HEK293 (cell line): ENCODE data around the gene TEX30.

Experiments
- SETDB1 ChIP-seq: IDR thresholded peaks from one replicate; pipeline ENCODE4 v1.6.1; 2017; ENCODE audit warnings: mild to moderate bottlenecking, low read length, moderate library complexity, mixed read lengths; ENCODE audit not compliant: insufficient read length
- TCF7L2 ChIP-seq: IDR thresholded peaks from 2 replicates; pipeline ENCODE4 v1.6.1; 2011; ENCODE audit warnings: low read depth, mild to moderate bottlenecking, inconsistent platforms, low read length, moderate library complexity, borderline replicate concordance
- YY1 ChIP-seq: fragments of 450-650 bp; formaldehyde crosslinking; IDR thresholded peaks from 2 replicates; pipeline ENCODE4 v1.5.1; 2018; ENCODE audit warnings: missing biosample characterization, missing genetic modification characterization
- ZNF114 ChIP-seq: fragments of 450-650 bp; formaldehyde crosslinking; IDR thresholded peaks from 2 replicates; pipeline ENCODE4 v1.5.0; 2017; ENCODE audit warnings: missing biosample characterization, missing genetic modification characterization
- ZNF155 ChIP-seq: fragments of 450-650 bp; formaldehyde crosslinking; IDR thresholded peaks from 2 replicates; pipeline ENCODE4 v1.5.1; 2016; ENCODE audit warnings: missing biosample characterization, missing genetic modification characterization
- ZNF274 ChIP-seq, 2 experiments: fragments of 200-500 bp in 1 of 2; fragments of 450-650 bp in 1 of 2; sonication (Bioruptor generic) in 1 of 2; formaldehyde crosslinking in 1 of 2; IDR thresholded peaks; 2 replicates each; pipeline versions ENCODE4 v1.5.1 to v1.6.1; 2014 to 2016; ENCODE audit warnings: borderline replicate concordance in 1 of 2, inconsistent platforms in 1 of 2, low read length in 1 of 2, missing biosample characterization in 1 of 2, missing genetic modification characterization in 1 of 2
- ZNF350 ChIP-seq: fragments of 450-650 bp; formaldehyde crosslinking; IDR thresholded peaks from 2 replicates; pipeline ENCODE4 v1.5.0; 2017; ENCODE audit warnings: missing biosample characterization, mild to moderate bottlenecking, missing genetic modification characterization
- ZNF501 ChIP-seq: fragments of 450-650 bp; formaldehyde crosslinking; IDR thresholded peaks from 2 replicates; pipeline ENCODE4 v1.5.1; 2016; ENCODE audit warnings: missing biosample characterization, missing genetic modification characterization
- TF ChIP-seq, protein P1 (sequence below): fragments of 450-650 bp; formaldehyde crosslinking; IDR thresholded peaks from 2 replicates; pipeline ENCODE4 v1.5.1; 2016; ENCODE audit warnings: missing biosample characterization, missing genetic modification characterization
- TF ChIP-seq, protein P2 (sequence below): fragments of 450-650 bp; formaldehyde crosslinking; IDR thresholded peaks from 2 replicates; pipeline ENCODE4 v1.5.1; 2016; ENCODE audit warnings: missing biosample characterization, missing genetic modification characterization
- TF ChIP-seq, protein P3 (sequence below): fragments of 450-650 bp; formaldehyde crosslinking; IDR thresholded peaks from 2 replicates; pipeline ENCODE4 v1.5.1; 2016; ENCODE audit warnings: missing biosample characterization, missing genetic modification characterization
- TF ChIP-seq, protein P4 (sequence below): fragments of 450-650 bp; formaldehyde crosslinking; IDR thresholded peaks from 2 replicates; pipeline ENCODE4 v1.5.1; 2016; ENCODE audit warnings: missing biosample characterization, missing genetic modification characterization
- TF ChIP-seq, protein P5 (sequence below): fragments of 450-650 bp; formaldehyde crosslinking; IDR thresholded peaks from 2 replicates; pipeline ENCODE4 v1.5.1; 2016; ENCODE audit warnings: missing biosample characterization, missing genetic modification characterization, borderline replicate concordance
- TF ChIP-seq, protein P6 (sequence below): fragments of 450-650 bp; formaldehyde crosslinking; IDR thresholded peaks from 2 replicates; pipeline ENCODE4 v1.5.1; 2016; ENCODE audit warnings: missing biosample characterization, missing genetic modification characterization, low read depth

DNA sequence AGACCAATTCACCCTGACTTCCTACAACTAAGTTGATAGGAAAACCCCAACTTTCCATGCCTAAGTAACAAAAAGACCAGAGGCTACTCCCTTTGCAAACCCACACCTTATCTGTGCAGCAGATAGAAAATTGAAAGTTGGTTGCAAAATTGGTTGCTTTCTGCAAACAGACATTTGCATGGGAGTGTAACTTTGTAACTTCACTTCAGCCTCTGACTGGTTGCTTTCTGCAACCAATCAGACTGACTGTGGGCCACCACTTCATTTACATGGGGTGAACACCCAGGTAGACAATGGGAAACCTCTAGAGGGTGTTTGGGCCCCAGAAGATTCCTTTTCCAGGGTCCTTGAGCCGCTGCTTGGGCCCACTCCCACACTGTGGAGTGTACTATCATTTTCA is 9.8 kb downstream of the TEX30 start:
- TF ChIP-seq, protein P1, sequence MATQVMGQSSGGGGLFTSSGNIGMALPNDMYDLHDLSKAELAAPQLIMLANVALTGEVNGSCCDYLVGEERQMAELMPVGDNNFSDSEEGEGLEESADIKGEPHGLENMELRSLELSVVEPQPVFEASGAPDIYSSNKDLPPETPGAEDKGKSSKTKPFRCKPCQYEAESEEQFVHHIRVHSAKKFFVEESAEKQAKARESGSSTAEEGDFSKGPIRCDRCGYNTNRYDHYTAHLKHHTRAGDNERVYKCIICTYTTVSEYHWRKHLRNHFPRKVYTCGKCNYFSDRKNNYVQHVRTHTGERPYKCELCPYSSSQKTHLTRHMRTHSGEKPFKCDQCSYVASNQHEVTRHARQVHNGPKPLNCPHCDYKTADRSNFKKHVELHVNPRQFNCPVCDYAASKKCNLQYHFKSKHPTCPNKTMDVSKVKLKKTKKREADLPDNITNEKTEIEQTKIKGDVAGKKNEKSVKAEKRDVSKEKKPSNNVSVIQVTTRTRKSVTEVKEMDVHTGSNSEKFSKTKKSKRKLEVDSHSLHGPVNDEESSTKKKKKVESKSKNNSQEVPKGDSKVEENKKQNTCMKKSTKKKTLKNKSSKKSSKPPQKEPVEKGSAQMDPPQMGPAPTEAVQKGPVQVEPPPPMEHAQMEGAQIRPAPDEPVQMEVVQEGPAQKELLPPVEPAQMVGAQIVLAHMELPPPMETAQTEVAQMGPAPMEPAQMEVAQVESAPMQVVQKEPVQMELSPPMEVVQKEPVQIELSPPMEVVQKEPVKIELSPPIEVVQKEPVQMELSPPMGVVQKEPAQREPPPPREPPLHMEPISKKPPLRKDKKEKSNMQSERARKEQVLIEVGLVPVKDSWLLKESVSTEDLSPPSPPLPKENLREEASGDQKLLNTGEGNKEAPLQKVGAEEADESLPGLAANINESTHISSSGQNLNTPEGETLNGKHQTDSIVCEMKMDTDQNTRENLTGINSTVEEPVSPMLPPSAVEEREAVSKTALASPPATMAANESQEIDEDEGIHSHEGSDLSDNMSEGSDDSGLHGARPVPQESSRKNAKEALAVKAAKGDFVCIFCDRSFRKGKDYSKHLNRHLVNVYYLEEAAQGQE (tag by site-specific recombination), result no peak
- TF ChIP-seq ZNF501 (tag by site-specific recombination), result no peak
- TF ChIP-seq, protein P2, sequence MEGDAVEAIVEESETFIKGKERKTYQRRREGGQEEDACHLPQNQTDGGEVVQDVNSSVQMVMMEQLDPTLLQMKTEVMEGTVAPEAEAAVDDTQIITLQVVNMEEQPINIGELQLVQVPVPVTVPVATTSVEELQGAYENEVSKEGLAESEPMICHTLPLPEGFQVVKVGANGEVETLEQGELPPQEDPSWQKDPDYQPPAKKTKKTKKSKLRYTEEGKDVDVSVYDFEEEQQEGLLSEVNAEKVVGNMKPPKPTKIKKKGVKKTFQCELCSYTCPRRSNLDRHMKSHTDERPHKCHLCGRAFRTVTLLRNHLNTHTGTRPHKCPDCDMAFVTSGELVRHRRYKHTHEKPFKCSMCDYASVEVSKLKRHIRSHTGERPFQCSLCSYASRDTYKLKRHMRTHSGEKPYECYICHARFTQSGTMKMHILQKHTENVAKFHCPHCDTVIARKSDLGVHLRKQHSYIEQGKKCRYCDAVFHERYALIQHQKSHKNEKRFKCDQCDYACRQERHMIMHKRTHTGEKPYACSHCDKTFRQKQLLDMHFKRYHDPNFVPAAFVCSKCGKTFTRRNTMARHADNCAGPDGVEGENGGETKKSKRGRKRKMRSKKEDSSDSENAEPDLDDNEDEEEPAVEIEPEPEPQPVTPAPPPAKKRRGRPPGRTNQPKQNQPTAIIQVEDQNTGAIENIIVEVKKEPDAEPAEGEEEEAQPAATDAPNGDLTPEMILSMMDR (tag by site-specific recombination), result no peak
- TF ChIP-seq, protein P3, sequence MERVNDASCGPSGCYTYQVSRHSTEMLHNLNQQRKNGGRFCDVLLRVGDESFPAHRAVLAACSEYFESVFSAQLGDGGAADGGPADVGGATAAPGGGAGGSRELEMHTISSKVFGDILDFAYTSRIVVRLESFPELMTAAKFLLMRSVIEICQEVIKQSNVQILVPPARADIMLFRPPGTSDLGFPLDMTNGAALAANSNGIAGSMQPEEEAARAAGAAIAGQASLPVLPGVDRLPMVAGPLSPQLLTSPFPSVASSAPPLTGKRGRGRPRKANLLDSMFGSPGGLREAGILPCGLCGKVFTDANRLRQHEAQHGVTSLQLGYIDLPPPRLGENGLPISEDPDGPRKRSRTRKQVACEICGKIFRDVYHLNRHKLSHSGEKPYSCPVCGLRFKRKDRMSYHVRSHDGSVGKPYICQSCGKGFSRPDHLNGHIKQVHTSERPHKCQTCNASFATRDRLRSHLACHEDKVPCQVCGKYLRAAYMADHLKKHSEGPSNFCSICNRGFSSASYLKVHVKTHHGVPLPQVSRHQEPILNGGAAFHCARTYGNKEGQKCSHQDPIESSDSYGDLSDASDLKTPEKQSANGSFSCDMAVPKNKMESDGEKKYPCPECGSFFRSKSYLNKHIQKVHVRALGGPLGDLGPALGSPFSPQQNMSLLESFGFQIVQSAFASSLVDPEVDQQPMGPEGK (tag by site-specific recombination), result no peak
- TF ChIP-seq SETDB1, result no peak
- no peak for TF ChIP-seq ZNF155 (tag by site-specific recombination)
- no peak for TF ChIP-seq TCF7L2
- no peak for TF ChIP-seq ZNF350 (tag by site-specific recombination)
- no peak for TF ChIP-seq YY1
- TF ChIP-seq ZNF114, result no peak
- TF ChIP-seq, protein P4, sequence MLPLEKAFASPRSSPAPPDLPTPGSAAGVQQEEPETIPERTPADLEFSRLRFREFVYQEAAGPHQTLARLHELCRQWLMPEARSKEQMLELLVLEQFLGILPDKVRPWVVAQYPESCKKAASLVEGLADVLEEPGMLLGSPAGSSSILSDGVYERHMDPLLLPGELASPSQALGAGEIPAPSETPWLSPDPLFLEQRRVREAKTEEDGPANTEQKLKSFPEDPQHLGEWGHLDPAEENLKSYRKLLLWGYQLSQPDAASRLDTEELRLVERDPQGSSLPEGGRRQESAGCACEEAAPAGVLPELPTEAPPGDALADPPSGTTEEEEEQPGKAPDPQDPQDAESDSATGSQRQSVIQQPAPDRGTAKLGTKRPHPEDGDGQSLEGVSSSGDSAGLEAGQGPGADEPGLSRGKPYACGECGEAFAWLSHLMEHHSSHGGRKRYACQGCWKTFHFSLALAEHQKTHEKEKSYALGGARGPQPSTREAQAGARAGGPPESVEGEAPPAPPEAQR (tag by site-specific recombination), result no peak
- no peak for TF ChIP-seq ZNF274 (IDR thresholded peaks at IDR 0.05; ENCODE audit: low read length)
- TF ChIP-seq ZNF274 (tag by site-specific recombination; IDR thresholded peaks at IDR 0.05; ENCODE audit: borderline replicate concordance), result no peak
- TF ChIP-seq, protein P5, sequence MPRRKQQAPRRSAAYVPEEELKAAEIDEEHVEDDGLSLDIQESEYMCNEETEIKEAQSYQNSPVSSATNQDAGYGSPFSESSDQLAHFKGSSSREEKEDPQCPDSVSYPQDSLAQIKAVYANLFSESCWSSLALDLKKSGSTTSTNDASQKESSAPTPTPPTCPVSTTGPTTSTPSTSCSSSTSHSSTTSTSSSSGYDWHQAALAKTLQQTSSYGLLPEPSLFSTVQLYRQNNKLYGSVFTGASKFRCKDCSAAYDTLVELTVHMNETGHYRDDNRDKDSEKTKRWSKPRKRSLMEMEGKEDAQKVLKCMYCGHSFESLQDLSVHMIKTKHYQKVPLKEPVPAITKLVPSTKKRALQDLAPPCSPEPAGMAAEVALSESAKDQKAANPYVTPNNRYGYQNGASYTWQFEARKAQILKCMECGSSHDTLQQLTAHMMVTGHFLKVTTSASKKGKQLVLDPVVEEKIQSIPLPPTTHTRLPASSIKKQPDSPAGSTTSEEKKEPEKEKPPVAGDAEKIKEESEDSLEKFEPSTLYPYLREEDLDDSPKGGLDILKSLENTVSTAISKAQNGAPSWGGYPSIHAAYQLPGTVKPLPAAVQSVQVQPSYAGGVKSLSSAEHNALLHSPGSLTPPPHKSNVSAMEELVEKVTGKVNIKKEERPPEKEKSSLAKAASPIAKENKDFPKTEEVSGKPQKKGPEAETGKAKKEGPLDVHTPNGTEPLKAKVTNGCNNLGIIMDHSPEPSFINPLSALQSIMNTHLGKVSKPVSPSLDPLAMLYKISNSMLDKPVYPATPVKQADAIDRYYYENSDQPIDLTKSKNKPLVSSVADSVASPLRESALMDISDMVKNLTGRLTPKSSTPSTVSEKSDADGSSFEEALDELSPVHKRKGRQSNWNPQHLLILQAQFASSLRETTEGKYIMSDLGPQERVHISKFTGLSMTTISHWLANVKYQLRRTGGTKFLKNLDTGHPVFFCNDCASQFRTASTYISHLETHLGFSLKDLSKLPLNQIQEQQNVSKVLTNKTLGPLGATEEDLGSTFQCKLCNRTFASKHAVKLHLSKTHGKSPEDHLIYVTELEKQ (tag by site-specific recombination), result no peak
- TF ChIP-seq, protein P6, sequence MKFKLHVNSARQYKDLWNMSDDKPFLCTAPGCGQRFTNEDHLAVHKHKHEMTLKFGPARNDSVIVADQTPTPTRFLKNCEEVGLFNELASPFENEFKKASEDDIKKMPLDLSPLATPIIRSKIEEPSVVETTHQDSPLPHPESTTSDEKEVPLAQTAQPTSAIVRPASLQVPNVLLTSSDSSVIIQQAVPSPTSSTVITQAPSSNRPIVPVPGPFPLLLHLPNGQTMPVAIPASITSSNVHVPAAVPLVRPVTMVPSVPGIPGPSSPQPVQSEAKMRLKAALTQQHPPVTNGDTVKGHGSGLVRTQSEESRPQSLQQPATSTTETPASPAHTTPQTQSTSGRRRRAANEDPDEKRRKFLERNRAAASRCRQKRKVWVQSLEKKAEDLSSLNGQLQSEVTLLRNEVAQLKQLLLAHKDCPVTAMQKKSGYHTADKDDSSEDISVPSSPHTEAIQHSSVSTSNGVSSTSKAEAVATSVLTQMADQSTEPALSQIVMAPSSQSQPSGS (tag by site-specific recombination), result no peak
